Calu3 (cell line): ENCODE measurements around the gene TOPAZ1. TPM values are rescaled to one million over a fixed set of nuclear protein-coding genes. Genes with fewer than 3 reads are reported as not detected.

Source experiments
- BruUV-seq: library from RNA; stranded (reverse); fragments of 400-500 nt; replicated peaks from 2 replicates; lab custom pipeline; 2021; lab: Mats Ljungman, UMichigan
- CTCF ChIA-PET: fragments of 300-600 bp; sonication (Branson Sonifier 250); formaldehyde crosslinking; loops from one replicate; lab custom pipeline; 2022; ENCODE audit warnings: antibody characterized with exemption; lab: Charles Lee
- DNase-seq: peaks from one replicate; pipeline ENCODE4 v3.0.0; 2022
- H3K27ac Mint-ChIP-seq: one replicate; pipeline ENCODE4 v1.8.0; 2022; ENCODE audit warnings: mixed read lengths; ENCODE audit not compliant: unreplicated experiment
- H3K27me3 Mint-ChIP-seq: one replicate; pipeline ENCODE4 v1.8.0; 2022; ENCODE audit warnings: mixed read lengths; ENCODE audit not compliant: unreplicated experiment
- H3K36me3 Mint-ChIP-seq: one replicate; pipeline ENCODE4 v1.8.0; 2022; ENCODE audit warnings: mild to moderate bottlenecking, moderate library complexity, mixed read lengths; ENCODE audit not compliant: insufficient read depth, unreplicated experiment
- H3K4me1 Mint-ChIP-seq: one replicate; pipeline ENCODE4 v1.8.0; 2022; ENCODE audit warnings: mild to moderate bottlenecking, low read depth, mixed read lengths; ENCODE audit not compliant: unreplicated experiment
- H3K4me3 Mint-ChIP-seq: one replicate; pipeline ENCODE4 v1.8.0; 2022; ENCODE audit warnings: mild to moderate bottlenecking, low read depth, moderate library complexity, mixed read lengths; ENCODE audit not compliant: unreplicated experiment
- H3K9me3 Mint-ChIP-seq: one replicate; pipeline ENCODE4 v1.8.0; 2022; ENCODE audit warnings: low read depth, mixed read lengths; ENCODE audit not compliant: unreplicated experiment
- intact Hi-C: fragments of 100-400 bp; cut with micrococcal nuclease; formaldehyde crosslinking; loops from one replicate; pipeline ENCODE4 v1.10.0; 2022; ENCODE audit not compliant: unreplicated experiment
- total RNA-seq: library from RNA; stranded (reverse); gene quantifications from 2 replicates; pipeline ENCODE4 v1.2.3, GENCODE V29; 2022
- TF ChIP-seq, protein P1 (sequence below): fragments of 200-600 bp; IDR thresholded peaks from one replicate; pipeline ENCODE4 v1.8.0; 2022; ENCODE audit warnings: antibody characterized with exemption; ENCODE audit not compliant: unreplicated experiment

The TOPAZ1 gene
- total RNA-seq, 1 experiment from 2014 or later = not detected

DNA sequence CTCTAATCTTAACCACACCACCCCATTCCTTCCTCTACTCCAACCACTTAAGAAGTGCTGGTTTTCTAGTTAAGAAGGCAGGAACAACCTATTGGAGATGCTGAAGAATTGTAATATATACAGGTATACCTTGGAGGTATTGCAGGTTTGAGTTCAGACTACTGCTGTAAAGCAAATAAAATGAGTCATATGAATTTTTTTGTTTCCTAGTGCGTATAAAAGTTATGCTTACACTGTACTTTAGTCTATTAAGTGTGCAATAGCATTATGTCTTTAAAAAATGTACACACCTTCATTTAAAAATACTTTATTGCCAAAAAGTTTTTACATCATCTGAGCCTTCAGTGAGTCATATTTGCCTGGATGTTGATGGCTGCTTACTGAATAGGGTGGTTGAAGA is 22.5 kb downstream of the TOPAZ1 start:
- Mint-ChIP-seq H3K27ac (no peak overlapping the region), H3K4me1 (no peaks in the 10 kb centered on the region), H3K4me3 (no peak overlapping the region), H3K9me3 (peaks cover 3% of the 10 kb centered on the region), H3K27me3 (no peaks in the 10 kb centered on the region), H3K36me3 (no peaks in the 10 kb centered on the region)
- TF ChIP-seq, protein P1, sequence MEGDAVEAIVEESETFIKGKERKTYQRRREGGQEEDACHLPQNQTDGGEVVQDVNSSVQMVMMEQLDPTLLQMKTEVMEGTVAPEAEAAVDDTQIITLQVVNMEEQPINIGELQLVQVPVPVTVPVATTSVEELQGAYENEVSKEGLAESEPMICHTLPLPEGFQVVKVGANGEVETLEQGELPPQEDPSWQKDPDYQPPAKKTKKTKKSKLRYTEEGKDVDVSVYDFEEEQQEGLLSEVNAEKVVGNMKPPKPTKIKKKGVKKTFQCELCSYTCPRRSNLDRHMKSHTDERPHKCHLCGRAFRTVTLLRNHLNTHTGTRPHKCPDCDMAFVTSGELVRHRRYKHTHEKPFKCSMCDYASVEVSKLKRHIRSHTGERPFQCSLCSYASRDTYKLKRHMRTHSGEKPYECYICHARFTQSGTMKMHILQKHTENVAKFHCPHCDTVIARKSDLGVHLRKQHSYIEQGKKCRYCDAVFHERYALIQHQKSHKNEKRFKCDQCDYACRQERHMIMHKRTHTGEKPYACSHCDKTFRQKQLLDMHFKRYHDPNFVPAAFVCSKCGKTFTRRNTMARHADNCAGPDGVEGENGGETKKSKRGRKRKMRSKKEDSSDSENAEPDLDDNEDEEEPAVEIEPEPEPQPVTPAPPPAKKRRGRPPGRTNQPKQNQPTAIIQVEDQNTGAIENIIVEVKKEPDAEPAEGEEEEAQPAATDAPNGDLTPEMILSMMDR = no peak
- CTCF ChIA-PET = no interaction called here
- no TSS peak for BruUV-seq
- no peak for DNase-seq
- intact Hi-C loops = no loop called here

DNA sequence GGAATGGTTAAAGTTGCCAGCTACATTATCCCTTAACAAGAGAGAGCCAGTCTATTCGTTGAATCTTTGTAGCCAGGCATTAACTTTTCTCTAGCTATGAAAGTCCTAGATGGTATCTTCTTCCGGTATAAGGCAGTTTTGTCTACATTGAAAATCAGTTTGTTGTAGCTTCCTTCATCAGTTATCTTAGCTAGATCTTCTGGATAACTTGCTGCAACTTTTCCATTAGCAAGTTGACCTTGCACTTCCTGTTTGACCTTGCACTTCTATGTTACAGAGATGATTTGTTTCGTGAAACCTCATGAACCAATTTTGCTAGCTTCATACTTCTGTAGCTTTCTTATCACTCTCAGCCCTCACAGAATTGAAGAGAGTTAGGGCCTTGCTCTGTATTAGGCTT is 24.1 kb downstream of the TOPAZ1 start:
- Mint-ChIP-seq H3K27ac (no peak overlapping the region), H3K4me1 (no peaks in the 10 kb centered on the region), H3K27me3 (no peaks in the 10 kb centered on the region), H3K4me3 (no peak overlapping the region), H3K36me3 (no peaks in the 10 kb centered on the region), H3K9me3 (peaks cover 3% of the 10 kb centered on the region)
- DNase-seq = no peak
- no TSS peak for BruUV-seq
- intact Hi-C loops = no loop called here
- CTCF ChIA-PET = no interaction called here
- TF ChIP-seq, protein P1 = no peak

DNA sequence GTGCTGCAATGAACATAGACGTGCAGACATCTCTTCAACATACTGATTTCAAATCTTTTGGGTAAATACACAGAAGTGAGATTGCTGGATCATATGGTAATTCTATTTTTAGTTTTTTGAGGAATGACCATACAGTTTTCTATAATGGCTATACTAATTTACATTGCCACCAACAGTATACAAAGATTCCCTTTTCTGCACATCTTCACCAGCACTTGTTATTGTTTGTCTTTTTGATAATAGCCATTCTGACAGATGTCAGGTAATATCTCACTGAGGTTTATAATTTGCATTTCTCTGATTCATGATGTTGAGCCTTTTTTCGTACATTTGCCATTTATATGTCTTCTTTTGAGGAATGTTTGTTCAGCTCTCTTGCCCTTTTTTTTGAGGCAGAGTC is 30.5 kb downstream of the TOPAZ1 start:
- CTCF ChIA-PET = no interaction called here
- intact Hi-C loops = no loop called here
- no peaks in the 10 kb centered on the region for H3K27me3 Mint-ChIP-seq
- H3K27ac Mint-ChIP-seq = no peak overlapping the region
- BruUV-seq = no TSS peak
- peaks cover 6% of the 10 kb centered on the region for H3K9me3 Mint-ChIP-seq
- no peaks in the 10 kb centered on the region for H3K36me3 Mint-ChIP-seq
- H3K4me1 Mint-ChIP-seq = no peaks in the 10 kb centered on the region
- H3K4me3 Mint-ChIP-seq = no peak overlapping the region
- DNase-seq = no peak
- TF ChIP-seq, protein P1 = no peak

DNA sequence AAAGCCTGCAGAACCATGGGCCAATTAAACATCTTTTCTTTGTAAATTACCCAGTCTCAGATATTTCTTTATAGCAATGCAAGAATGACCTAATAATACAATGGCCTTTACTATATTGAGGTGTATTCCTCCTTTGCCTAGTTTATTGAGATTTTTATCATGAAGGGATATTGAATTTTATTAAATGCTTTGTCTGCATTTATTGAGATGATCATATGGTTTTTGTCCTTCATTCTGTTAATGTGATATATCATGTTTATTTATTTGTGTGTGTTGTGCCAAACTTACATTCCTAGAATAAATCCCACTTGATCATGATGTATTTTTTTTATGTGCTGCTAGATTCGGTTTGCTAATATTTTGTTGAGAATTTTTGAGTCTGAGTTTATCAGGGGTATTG is 36.2 kb downstream of the TOPAZ1 start:
- CTCF ChIA-PET = interaction anchor here (1.3 kb wide), 1 partner anchor 8 kb away, joined by 4 read pairs; no protein-coding TSS in a partner anchor
- Mint-ChIP-seq H3K36me3 (no peaks in the 10 kb centered on the region), H3K9me3 (peaks cover 10% of the 10 kb centered on the region), H3K27me3 (no peaks in the 10 kb centered on the region), H3K27ac (no peak overlapping the region), H3K4me1 (no peaks in the 10 kb centered on the region), H3K4me3 (no peak overlapping the region)
- TF ChIP-seq, protein P1 = no peak
- DNase-seq = no peak
- BruUV-seq = no TSS peak
- intact Hi-C loops = no loop called here
